Kidney epithelial cell (primary cell): ENCODE measurements around the gene SNX32. TPM values are rescaled to one million over a fixed set of nuclear protein-coding genes. Genes with fewer than 3 reads are reported as not detected.
"Not testable (repeated sequence)": the region's sequence is repeated elsewhere in the genome, so short reads cannot be mapped to it uniquely, and the experiment has no call there.

Experiments used
- DNase-seq: peaks from one replicate; pipeline ENCODE4 v3.0.0-alpha.2; 2010; ENCODE audit warnings: low read depth
- H3K27me3 ChIP-seq: 2 replicates; pipeline ENCODE4 v1.6.0; 2011; ENCODE audit warnings: low read length; ENCODE audit not compliant: control insufficient read depth, insufficient read depth
- H3K36me3 ChIP-seq: 2 replicates; pipeline ENCODE4 v1.5.1; 2011; ENCODE audit warnings: low read length; ENCODE audit not compliant: control insufficient read depth, insufficient read depth
- H3K4me3 ChIP-seq: 2 replicates; pipeline ENCODE4 v1.5.1; 2011; ENCODE audit warnings: low read depth, mild to moderate bottlenecking, control low read depth, low read length
- CTCF ChIP-seq: IDR thresholded peaks from 2 replicates; pipeline ENCODE4 v1.5.1; 2011; ENCODE audit warnings: mild to moderate bottlenecking, moderate library complexity, low read length, control low read depth, inconsistent platforms; ENCODE audit not compliant: insufficient read depth, poor library complexity, severe bottlenecking
- total RNA-seq: library from RNA; depleted of rRNA; stranded (reverse); fragments of >200 nt; gene quantifications from 2 replicates; pipeline ENCODE4 v1.2.3, GENCODE V29; 2015

The SNX32 gene
- total RNA-seq, 1 donor from 2014 or later, result 1.9 TPM

- peak; percentile 79 for DNase-seq
- H3K36me3 ChIP-seq, result peaks cover 11% of the 10 kb centered on the region
- peak within 1 kb of the TSS; percentile 63 for H3K4me3 ChIP-seq
- peak; percentile 89 for TF ChIP-seq CTCF
- H3K27me3 ChIP-seq, result no peaks in the 10 kb centered on the region
Observed at GRCh38 chr11:65888163-65888814, 54.5 kb downstream of the SNX32 start, which contains the start of gene FIBP. TSS of gene FIBP (minus strand) at chr11:65888471. CDS start at chr11:65888418, 53 bp downstream.

DNA sequence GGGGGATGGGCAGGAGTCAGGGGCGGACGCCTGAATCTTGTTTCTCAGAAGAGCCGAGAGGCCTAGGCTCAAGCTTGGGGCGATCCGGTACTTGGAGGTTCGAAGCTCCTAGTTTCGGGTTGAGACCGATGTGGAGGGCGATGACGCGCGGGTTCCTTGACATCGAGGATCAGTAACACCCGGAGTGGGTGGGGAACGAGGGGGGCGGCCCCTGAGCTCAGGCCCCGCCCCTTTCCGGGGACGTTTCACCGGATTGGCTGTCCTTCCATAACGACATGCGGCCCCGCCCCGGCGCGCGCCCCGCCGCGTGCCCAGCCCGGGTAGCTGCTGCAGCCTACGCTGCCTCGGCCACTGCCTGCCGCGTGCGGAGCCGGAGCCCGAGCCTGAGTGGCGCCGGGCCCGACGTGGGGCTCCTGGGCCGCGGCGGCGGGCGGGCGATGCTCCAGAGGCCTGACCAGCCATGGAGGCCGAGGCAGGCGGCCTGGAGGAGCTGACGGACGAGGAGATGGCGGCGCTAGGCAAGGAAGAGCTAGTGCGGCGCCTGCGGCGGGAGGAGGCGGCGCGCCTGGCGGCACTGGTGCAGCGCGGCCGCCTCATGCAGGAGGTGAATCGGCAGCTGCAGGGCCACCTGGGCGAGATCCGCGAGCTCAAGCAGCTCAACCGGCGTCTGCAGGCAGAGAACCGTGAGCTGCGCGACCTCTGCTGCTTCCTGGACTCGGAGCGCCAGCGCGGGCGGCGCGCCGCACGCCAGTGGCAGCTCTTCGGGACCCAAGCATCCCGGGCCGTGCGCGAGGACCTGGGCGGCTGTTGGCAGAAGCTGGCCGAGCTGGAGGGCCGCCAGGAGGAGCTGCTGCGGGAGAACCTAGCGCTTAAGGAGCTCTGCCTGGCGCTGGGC is 56.8 kb downstream of the SNX32 start, which contains the start of gene CCDC85B:
TSS of gene CCDC85B (plus strand) at position 350 of the 895 bp plus-strand sequence. CDS start at position 461, 111 bp downstream.
- TF ChIP-seq CTCF, result peak; percentile 11
- peaks cover under 1% of the 10 kb centered on the region for H3K36me3 ChIP-seq
- no peaks in the 10 kb centered on the region for H3K27me3 ChIP-seq
- no peak for DNase-seq
- H3K4me3 ChIP-seq, result peak within 1 kb of the TSS; percentile 61

GRCh38 chr11:65891219-65892136 is 57.7 kb downstream of the SNX32 start:
- TF ChIP-seq CTCF, result peak; percentile 23
- no peak for DNase-seq
- peak overlapping the region; percentile 61 for H3K4me3 ChIP-seq
- H3K27me3 ChIP-seq, result no peaks in the 10 kb centered on the region
- no peaks in the 10 kb centered on the region for H3K36me3 ChIP-seq

DNA sequence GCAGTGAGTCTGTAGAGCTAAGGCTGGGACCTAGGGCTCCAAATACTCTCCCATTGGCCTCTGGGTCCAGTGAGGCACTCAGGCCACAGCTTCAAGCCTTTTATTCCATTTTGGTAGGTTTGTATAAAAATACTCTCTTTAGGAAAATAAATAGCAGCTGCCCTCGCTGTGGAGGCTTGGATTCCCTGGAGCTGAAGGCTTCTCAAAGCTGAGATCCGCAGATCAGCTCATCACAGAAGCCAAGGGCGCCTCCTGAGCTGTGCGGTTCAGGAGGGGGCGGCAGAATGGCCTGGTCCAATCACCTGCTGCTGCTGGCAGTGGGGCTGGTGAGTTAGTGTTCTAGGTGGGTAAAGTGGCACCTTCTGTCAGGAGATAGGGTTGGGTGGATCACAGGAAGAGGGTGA is 58.4 kb downstream of the SNX32 start:
- DNase-seq, H3K36me3 ChIP-seq, H3K27me3 ChIP-seq: not testable (repeated sequence)
- H3K4me3 ChIP-seq, result peak overlapping the region; percentile 61

DNA sequence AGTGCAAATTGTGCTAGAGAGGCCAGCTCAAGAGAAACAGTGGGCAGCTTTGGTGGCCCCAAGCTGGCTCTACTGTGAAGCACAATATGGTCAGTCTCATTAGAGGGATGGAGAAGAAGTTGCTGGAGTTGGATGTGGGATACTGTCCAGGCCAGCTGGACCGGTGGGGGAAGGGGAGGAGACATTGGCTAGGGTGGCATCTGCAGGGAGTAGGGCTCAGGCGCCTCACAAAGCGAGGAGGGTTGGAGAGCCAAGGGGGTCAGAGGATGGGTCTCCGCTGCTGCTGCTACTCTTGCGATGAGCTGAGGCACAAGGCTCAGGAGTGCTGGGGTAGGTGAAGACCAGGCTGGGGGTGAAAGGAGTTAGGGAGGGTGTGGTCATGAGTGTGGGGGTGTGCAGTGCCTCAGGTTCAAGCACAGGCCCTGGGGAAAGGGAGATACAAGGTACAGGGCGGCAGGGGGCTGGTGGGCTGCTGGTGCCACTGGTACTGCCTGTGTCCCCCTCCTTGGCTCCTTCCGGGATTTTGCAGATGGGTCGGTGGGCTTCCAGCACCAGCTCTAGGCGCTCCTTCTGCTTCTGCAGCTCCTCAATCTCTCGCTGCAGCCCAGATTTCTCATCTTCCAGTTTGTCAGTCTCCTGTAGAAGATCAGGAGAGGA is 59.0 kb downstream of the SNX32 start:
- no peak for DNase-seq
- no peak for TF ChIP-seq CTCF
- Histone ChIP-seq H3K36me3 (no peaks in the 10 kb centered on the region), H3K27me3 (no peaks in the 10 kb centered on the region), H3K4me3 (no peak overlapping the region)
